ENCODE results near the gene SMAD3. TPM values are rescaled to one million over a fixed set of nuclear protein-coding genes. Genes with fewer than 3 reads are reported as not detected.

SMAD3 gene
- total RNA-seq, 2 experiments from 2014 or later = 33.7 to 40.8 TPM

DNA sequence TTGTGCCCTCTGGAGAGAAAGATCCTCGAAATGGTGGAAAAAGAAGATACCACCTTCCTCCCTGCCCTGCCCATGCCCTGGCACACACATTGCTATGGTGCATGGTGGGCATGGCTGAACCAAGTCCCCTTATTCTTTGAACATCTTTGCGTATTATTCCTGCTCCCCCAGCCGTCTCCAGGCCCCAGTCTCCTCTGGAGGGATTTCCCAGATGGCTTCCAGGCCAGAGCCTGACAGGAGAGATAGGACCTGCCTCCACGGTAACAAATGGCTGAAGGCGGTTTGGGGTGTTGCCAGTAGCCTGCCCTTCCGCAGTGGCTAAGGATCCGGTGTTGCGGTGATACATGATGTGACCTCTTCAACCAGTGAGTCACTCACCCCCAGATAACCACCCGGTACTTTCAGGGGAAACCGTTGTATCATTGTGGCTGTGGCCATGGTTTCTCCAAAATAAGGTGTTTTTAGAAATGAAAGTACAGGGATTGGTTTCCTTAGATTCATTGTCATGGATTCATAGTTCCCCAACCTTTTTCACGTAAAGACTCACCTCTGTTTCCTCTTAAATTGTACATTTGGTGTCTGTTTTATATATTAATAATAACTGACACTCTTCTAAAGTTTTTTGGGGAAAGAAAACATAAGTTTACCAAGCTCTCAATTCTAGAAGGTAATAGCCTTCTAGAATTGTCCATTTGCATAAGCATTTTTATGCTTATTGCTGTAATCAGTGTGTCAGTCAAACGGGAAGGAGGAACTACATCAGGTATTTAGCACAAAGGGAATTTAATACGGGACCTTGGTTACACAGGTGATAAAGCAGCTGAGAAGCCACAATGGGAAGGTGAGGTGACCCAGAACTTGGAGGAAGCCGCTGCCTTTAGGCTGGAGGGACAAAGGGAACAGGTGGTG lies 25.9 kb downstream of the SMAD3 start:
- H3K36me3 Mint-ChIP-seq (ENCODE audit: low read depth) = peaks cover 18% of the 10 kb centered on the region
- intact Hi-C loops (cut with DNase I, micrococcal nuclease) = loop anchor here in 1 of 2 experiments (1.0 kb wide), 1 partner anchor 10 kb away; no protein-coding TSS in a partner anchor
- ATAC-seq (peak; percentile 85), DNase-seq (peak; percentile 82)
- no peaks in the 10 kb centered on the region for H3K27me3 Mint-ChIP-seq
- ChIA-PET CTCF (interaction anchor here (1.3 to 2.4 kb wide), 3 partner anchors 10 to 44 kb away, joined by 4 to 9 read pairs (median 7); no protein-coding TSS in a partner anchor), POLR2A (interaction anchor here (1.7 kb wide), 1 partner anchor 10 kb away, joined by 6 read pairs; no protein-coding TSS in a partner anchor)
- H3K4me1 Mint-ChIP-seq = peaks cover 91% of the 10 kb centered on the region
- no peak overlapping the region for H3K4me3 Mint-ChIP-seq
- no peaks in the 10 kb centered on the region for H3K9me3 Mint-ChIP-seq (ENCODE audit: low read depth)
- no peak overlapping the region for H3K27ac Mint-ChIP-seq

DNA sequence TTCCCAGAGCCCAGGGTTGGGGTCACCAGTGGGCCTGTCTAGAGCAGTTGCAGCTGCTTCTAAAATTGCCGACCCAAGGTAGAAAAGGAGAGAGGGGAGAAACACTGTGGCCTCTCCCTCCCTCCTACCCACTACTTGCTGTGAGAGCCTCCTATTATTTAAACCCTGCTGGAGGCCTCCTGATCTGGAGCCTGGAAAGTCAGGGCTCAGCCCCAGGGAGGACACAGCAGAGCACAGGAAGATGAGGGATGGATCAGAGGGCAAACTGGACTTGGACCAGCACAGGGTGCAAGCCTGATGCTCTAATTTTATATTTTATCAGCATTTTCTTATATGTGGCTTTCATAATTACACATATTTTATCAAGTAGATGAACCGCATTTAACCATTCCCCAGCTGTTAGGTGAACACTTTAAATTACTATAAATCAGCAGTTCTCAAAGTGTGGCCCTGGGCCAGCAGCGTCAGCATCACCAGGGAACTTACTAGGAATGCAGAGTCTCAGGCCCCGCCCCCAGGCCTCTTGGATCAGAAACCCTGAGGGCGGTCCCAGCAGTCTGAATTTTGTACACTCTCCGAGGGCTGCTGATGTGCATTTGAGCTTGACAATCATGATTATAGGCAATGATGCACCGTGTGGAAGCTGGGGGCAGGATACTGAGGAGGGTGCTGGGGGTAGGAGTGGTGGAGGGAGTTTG lies 26.7 kb downstream of the SMAD3 start:
- POLR2A ChIA-PET = interaction anchor here (1.7 kb wide), 1 partner anchor 9 kb away, joined by 6 read pairs; no protein-coding TSS in a partner anchor
- Mint-ChIP-seq H3K27me3 (no peaks in the 10 kb centered on the region), H3K9me3 (ENCODE audit: low read depth) (no peaks in the 10 kb centered on the region), H3K36me3 (ENCODE audit: low read depth) (peaks cover 21% of the 10 kb centered on the region), H3K27ac (peak overlapping the region; percentile 62), H3K4me3 (no peak overlapping the region), H3K4me1 (peaks cover 90% of the 10 kb centered on the region)
- intact Hi-C loops (cut with DNase I, micrococcal nuclease) = loop anchor here in 1 of 2 experiments (1.0 kb wide), 1 partner anchor 9 kb away; no protein-coding TSS in a partner anchor
- CTCF ChIA-PET = interaction anchor here (2.4 kb wide), 1 partner anchor 9 kb away, joined by 9 read pairs; no protein-coding TSS in a partner anchor
- no peak for DNase-seq
- no peak for ATAC-seq

DNA sequence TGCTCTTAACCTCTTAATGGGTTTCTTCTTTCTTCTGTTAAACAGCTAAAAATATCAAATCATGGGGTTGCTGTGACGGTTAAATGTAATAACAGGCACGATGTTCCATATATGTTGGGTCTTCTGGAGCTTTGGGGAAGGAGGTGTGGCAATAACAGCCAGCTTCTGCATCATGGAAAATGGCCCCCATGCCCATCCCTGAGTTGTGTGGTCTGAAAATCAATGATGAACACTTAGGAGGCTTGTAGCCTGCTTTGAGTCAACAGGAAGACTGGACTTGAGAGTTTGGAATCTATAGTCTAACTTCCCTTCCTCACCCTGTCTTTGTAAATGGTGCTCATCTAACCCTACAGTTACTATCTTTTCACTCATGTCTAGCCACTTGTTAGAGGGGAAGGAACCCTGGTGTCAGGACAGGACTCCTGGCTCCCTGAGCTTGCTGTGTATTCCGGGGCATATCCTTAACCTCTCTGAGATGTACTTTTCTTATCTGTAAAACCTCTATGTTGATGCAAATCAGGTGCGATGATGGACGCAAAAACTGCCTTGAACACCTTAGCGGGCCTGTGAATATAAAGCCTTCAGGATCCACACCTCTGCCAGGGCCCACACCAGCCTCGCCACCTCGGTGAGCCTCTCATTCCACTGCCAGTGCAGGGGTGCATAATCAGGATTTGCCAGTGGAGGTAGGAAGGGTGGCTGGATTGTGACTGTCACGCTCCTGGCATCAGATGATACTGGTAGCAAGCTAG lies 27.5 kb downstream of the SMAD3 start:
- H3K27ac Mint-ChIP-seq = peak overlapping the region; percentile 62
- peaks cover 23% of the 10 kb centered on the region for H3K36me3 Mint-ChIP-seq (ENCODE audit: low read depth)
- no peak for DNase-seq
- no peak for ATAC-seq
- ChIA-PET CTCF (interaction anchor here (1.4 to 2.4 kb wide), 2 partner anchors 8 to 9 kb away, joined by 6 to 9 read pairs; no protein-coding TSS in a partner anchor), POLR2A (interaction anchor here (1.7 kb wide), 1 partner anchor 8 kb away, joined by 6 read pairs; no protein-coding TSS in a partner anchor)
- intact Hi-C loops (cut with DNase I, micrococcal nuclease) = no loop called here
- H3K27me3 Mint-ChIP-seq = no peaks in the 10 kb centered on the region
- H3K4me3 Mint-ChIP-seq = no peak overlapping the region
- no peaks in the 10 kb centered on the region for H3K9me3 Mint-ChIP-seq (ENCODE audit: low read depth)
- H3K4me1 Mint-ChIP-seq = peaks cover 90% of the 10 kb centered on the region

DNA sequence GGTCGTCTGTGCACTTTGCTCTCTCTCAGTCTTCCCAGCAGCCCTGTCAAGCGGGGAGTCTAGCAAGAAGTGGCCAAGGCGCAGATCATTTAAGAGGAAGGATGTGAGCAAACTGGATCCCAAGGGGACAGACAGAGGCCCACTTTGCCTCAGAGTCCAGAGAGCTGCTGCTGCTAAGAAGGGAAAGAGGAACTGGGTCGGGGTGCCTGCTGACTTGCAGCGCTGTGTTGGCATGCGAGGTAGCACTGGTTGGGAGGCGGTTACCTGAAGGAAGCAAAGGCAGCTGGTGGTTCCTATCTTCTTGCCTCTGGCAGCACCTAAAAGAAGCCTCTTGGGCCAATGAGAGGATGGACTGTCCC lies 28.1 kb downstream of the SMAD3 start:
- Mint-ChIP-seq H3K36me3 (ENCODE audit: low read depth) (peaks cover 23% of the 10 kb centered on the region), H3K4me1 (peaks cover 90% of the 10 kb centered on the region), H3K27me3 (no peaks in the 10 kb centered on the region), H3K27ac (peak overlapping the region; percentile 2), H3K9me3 (ENCODE audit: low read depth) (no peaks in the 10 kb centered on the region), H3K4me3 (no peak overlapping the region)
- POLR2A ChIA-PET = no interaction called here
- ATAC-seq (no peak), DNase-seq (no peak)
- CTCF ChIA-PET = interaction anchor here (1.4 to 2.4 kb wide), 2 partner anchors 8 to 9 kb away, joined by 6 to 9 read pairs; no protein-coding TSS in a partner anchor
- intact Hi-C loops (cut with DNase I, micrococcal nuclease) = no loop called here

DNA sequence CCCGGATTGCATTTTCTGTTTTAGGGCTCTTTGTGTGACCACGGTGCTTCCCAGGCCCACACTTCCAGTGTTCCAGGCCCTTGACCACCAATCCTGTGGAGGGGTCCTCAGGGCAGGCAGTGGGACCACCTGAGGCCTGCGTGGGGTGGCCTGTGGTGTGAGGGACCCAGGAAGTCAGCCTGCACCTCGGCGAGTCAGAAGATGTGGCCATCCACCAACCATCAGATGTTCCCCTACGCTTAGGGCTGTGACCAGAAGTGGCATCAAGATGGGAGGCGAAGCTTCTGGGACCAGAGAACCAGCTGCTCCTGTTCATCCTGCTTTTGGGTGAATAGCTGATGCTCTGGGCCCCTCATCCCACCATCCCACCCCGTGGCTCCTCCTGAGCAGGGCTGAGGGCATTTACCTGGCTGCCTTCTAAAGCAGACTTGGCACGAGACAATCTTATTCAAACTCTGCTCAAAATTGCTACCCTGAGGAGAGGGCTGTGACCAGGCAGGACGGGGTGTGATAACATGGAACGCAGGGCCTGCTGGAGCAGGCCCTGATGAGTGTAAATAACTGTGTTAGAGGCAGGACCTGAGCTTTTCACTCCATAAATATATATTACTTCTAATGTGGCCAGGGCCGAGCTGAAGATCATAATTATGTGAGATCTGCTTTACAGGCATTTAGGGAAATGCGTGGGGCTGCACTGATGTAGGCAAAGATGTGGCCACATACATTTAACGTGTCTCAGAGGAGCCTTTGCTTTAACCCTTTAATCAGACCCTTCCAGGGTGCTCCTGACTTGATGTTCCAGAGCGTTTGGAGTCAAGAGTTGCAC lies 28.8 kb downstream of the SMAD3 start:
- Mint-ChIP-seq H3K4me3 (no peak overlapping the region), H3K27me3 (no peaks in the 10 kb centered on the region), H3K4me1 (peaks cover 90% of the 10 kb centered on the region), H3K9me3 (ENCODE audit: low read depth) (no peaks in the 10 kb centered on the region), H3K36me3 (ENCODE audit: low read depth) (peaks cover 27% of the 10 kb centered on the region), H3K27ac (no peak overlapping the region)
- CTCF ChIA-PET = interaction anchor here (1.4 kb wide), 1 partner anchor 10 kb away, joined by 6 read pairs; no protein-coding TSS in a partner anchor
- intact Hi-C loops (cut with DNase I, micrococcal nuclease) = no loop called here
- ATAC-seq (no peak), DNase-seq (no peak)
- POLR2A ChIA-PET = no interaction called here

DNA sequence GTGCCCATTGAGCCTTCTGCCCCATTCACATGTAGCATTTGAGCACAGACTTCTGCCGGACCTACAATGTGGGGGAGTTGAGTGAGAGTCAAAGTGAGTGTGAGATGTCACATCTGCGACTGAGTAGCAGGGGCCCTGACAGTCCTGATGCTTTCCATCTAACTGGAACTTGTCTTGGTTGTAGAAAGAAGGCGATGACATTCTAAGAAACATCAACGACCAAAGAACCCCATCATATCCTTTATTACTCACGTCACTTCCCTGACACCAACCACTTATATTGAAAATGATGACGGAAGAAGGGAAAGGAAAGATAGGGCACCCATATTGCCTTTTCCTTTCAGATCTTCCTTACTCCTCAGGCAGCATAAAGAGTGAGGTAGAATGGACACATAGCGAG lies 30.5 kb downstream of the SMAD3 start:
- ATAC-seq (peak; percentile 41), DNase-seq (peak; percentile 61)
- ChIA-PET CTCF (interaction anchor here (0.6 kb wide), 1 partner anchor 40 kb away, joined by 3 read pairs; no protein-coding TSS in a partner anchor), POLR2A (no interaction called here)
- Mint-ChIP-seq H3K36me3 (ENCODE audit: low read depth) (peaks cover 30% of the 10 kb centered on the region), H3K9me3 (ENCODE audit: low read depth) (no peaks in the 10 kb centered on the region), H3K27me3 (no peaks in the 10 kb centered on the region), H3K4me1 (peaks cover 84% of the 10 kb centered on the region), H3K4me3 (no peak overlapping the region), H3K27ac (peak overlapping the region; percentile 72)
- intact Hi-C loops (cut with DNase I, micrococcal nuclease) = loop anchor here in 1 of 2 experiments (5.0 kb wide), 2 partner anchors 446 to 666 kb away; partner anchors contain the start of gene MAP2K5

DNA sequence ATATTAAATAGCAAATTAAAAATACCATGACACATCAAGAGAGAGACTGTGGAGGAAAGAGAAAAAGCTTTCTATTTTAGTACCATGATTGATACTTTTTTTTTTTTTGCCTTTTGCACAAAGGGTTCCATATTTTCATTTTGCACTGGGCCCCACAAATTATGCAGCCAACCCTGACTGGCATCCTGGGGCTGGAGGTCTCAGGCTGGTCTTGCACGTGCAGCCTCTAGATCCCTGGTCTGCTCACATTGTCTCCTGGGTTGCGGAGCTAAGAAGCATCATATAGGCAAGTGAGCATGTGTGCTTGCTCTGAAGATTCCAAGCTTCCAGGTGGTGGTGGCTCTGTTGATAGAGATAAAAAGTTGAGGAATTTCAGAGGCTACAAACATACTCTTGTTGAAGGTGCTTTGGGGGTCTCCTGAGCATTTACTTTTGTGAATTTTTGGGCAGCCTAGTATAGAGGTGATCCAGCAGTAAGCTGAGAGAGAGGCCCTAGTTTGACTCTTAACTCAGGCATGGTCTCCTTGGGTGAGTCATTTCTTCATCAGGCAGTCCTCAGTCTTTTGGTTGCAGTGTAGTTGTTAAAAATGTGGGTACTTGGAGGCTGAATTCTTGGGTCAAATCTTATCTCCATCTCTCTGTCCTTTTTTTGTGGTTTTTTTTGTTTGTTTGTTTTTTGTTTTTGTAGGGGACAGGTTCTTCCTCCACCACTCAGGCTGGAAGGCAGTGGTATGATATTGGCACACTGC lies 31.3 kb downstream of the SMAD3 start:
- H3K27me3 Mint-ChIP-seq = no peaks in the 10 kb centered on the region
- ChIA-PET POLR2A (interaction anchor here (2.7 kb wide), 1 partner anchor 11 kb away, joined by 10 read pairs; no protein-coding TSS in a partner anchor), CTCF (interaction anchor here (0.6 to 1.0 kb wide), 3 partner anchors 39 to 274 kb away, joined by 3 to 5 read pairs (median 3); no protein-coding TSS in a partner anchor)
- ATAC-seq (peak; percentile 13), DNase-seq (no peak)
- intact Hi-C loops (cut with DNase I, micrococcal nuclease) = loop anchor here in 1 of 2 experiments (5.0 kb wide), 2 partner anchors 446 to 666 kb away; partner anchors contain the start of gene MAP2K5
- no peaks in the 10 kb centered on the region for H3K9me3 Mint-ChIP-seq (ENCODE audit: low read depth)
- peaks cover 77% of the 10 kb centered on the region for H3K4me1 Mint-ChIP-seq
- peaks cover 30% of the 10 kb centered on the region for H3K36me3 Mint-ChIP-seq (ENCODE audit: low read depth)
- peak overlapping the region; percentile 95 for H3K27ac Mint-ChIP-seq
- peak overlapping the region; percentile 32 for H3K4me3 Mint-ChIP-seq

DNA sequence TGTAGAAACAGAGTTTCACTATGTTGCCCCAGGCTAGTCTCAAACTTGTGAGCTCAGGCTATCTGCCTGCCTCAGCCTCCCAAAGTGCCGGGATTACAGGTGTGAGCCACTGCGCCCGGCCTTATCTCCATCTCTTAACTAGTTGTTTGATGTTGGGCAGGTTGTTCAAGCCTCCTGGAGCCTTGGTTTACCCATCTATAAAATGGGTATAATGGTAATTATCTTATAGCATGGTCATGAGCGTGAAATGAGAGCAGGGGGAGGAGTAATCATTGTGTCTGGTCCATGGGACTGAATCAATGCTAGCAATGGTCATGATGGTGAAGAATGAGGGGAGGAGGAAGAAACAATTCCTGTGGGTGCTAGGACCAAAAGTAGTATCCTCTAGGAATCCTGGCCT lies 32.0 kb downstream of the SMAD3 start:
- Mint-ChIP-seq H3K27ac (peak overlapping the region; percentile 95), H3K27me3 (no peaks in the 10 kb centered on the region), H3K9me3 (ENCODE audit: low read depth) (no peaks in the 10 kb centered on the region), H3K4me1 (peaks cover 70% of the 10 kb centered on the region), H3K4me3 (peak overlapping the region; percentile 32), H3K36me3 (ENCODE audit: low read depth) (peaks cover 30% of the 10 kb centered on the region)
- ChIA-PET POLR2A (interaction anchor here (2.7 kb wide), 1 partner anchor 12 kb away, joined by 10 read pairs; no protein-coding TSS in a partner anchor), CTCF (no interaction called here)
- ATAC-seq (no peak), DNase-seq (no peak)
- intact Hi-C loops (cut with DNase I, micrococcal nuclease) = loop anchor here in 1 of 2 experiments (5.0 kb wide), 2 partner anchors 445 to 665 kb away; partner anchors contain the start of gene MAP2K5

DNA sequence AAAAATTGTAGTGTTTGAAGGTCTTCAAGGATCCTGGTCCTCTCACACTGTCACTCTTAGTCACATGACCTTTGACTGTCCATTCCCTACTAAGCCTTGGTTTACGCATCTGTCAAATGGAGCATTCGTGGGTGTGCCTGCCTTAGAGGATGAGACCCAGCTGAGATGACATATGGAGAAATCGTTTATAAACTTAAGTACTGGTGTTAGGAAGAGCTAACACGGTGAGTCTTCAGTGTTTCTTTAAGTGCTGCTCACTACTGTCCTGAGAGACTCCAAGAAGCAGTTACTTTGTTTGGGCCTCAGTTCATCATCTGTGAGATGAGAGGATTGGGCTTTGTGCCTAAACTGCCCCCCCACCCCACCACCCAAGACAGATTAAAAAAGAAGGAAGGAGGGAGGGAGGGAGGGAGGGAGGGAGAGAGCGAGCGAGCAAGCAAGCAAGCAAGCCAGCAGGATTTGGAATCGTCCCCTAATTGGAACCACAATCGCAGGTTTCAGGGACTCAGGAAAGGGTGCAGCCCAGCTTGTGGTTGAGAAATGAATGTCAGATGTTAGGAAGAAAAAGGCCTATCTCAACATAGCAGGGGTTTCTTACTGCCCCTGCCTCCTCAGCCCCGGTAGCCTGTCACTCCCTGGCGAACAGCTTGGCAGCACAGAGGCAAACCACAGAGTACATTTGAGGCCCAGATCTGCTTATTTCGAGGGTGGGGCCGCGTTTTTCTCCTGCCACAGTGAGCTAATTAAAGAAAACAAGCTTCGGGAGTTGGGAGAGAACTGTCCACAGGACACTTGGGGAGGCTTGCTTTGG lies 32.7 kb downstream of the SMAD3 start:
- Mint-ChIP-seq H3K4me3 (peak overlapping the region; percentile 66), H3K4me1 (peaks cover 63% of the 10 kb centered on the region), H3K27ac (peak overlapping the region; percentile 95), H3K36me3 (ENCODE audit: low read depth) (peaks cover 29% of the 10 kb centered on the region), H3K27me3 (no peaks in the 10 kb centered on the region), H3K9me3 (ENCODE audit: low read depth) (no peaks in the 10 kb centered on the region)
- intact Hi-C loops (cut with DNase I, micrococcal nuclease) = loop anchor here in 1 of 2 experiments (5.0 kb wide), 2 partner anchors 444 to 664 kb away; partner anchors contain the start of gene MAP2K5
- ChIA-PET POLR2A (interaction anchor here (1.2 to 2.7 kb wide), 3 partner anchors 13 to 37 kb away, joined by 6 to 10 read pairs (median 6); no protein-coding TSS in a partner anchor), CTCF (interaction anchor here (0.5 to 1.5 kb wide), 5 partner anchors 14 to 152 kb away, joined by 3 to 4 read pairs (median 3); no protein-coding TSS in a partner anchor)
- DNase-seq (peak; percentile 66), ATAC-seq (no peak)
